Measurements from ENCODE around the gene GGT6.
A peak's percentile ranks its signal among the peaks of the same experiment; 100 is the strongest.
"Not testable (repeated sequence)": the region's sequence is repeated elsewhere in the genome, so short reads cannot be mapped to it uniquely, and the experiment has no call there.

The GGT6 gene

GRCh38 chr17:4592240-4593005 lies 32.0 kb upstream of the GGT6 start:
- no peak overlapping the region for H3K4me3 ChIP-seq (ENCODE audit: low read depth, low read length)

- no peak overlapping the region for H3K4me3 ChIP-seq (ENCODE audit: low read depth, low read length)
These were observed 31.2 kb upstream of the GGT6 start for GRCh38 chr17:4591529-4591928.

- H3K4me3 ChIP-seq (ENCODE audit: low read depth, low read length) = no peak overlapping the region
These were observed 30.6 kb upstream of the GGT6 start for GRCh38 chr17:4590981-4591453.

- not testable (repeated sequence) for H3K4me3 ChIP-seq (ENCODE audit: low read depth, low read length)
These were observed 29.7 kb upstream of the GGT6 start for GRCh38 chr17:4590042-4590441.

GRCh38 chr17:4588898-4589625 lies 28.7 kb upstream of the GGT6 start:
- no peak overlapping the region for H3K4me3 ChIP-seq (ENCODE audit: low read depth, low read length)

GRCh38 chr17:4588391-4588790 lies 28.0 kb upstream of the GGT6 start:
- no peak overlapping the region for H3K4me3 ChIP-seq (ENCODE audit: low read depth, low read length)

- H3K4me3 ChIP-seq (ENCODE audit: low read depth, low read length) = no peak overlapping the region
These were observed 27.4 kb upstream of the GGT6 start for GRCh38 chr17:4587803-4588202.

- no peak overlapping the region for H3K4me3 ChIP-seq (ENCODE audit: low read depth, low read length)
These were observed 26.8 kb upstream of the GGT6 start for GRCh38 chr17:4587195-4587594.

GRCh38 chr17:4586043-4586442 lies 25.7 kb upstream of the GGT6 start:
- H3K4me3 ChIP-seq (ENCODE audit: low read depth, low read length) = no peak overlapping the region

GRCh38 chr17:4585638-4585994 lies 25.2 kb upstream of the GGT6 start:
- no peak overlapping the region for H3K4me3 ChIP-seq (ENCODE audit: low read depth, low read length)

- peak overlapping the region; percentile 50 for H3K4me3 ChIP-seq (ENCODE audit: low read depth, low read length)
These were observed 24.7 kb upstream of the GGT6 start for GRCh38 chr17:4584917-4585637.

- peak within 1 kb of the TSS; percentile 50 for H3K4me3 ChIP-seq (ENCODE audit: low read depth, low read length)
These were observed 23.9 kb upstream of the GGT6 start, which contains the start of gene SMTNL2 for GRCh38 chr17:4584101-4584916. Gene SMTNL2 (plus strand): TSS chr17:4584529. CDS start chr17:4584606, 77 bp downstream.

GRCh38 chr17:4583782-4584100 lies 23.4 kb upstream of the GGT6 start:
- H3K4me3 ChIP-seq (ENCODE audit: low read depth, low read length) = peak overlapping the region; percentile 50

GRCh38 chr17:4583206-4583605 lies 22.8 kb upstream of the GGT6 start:
- no peak overlapping the region for H3K4me3 ChIP-seq (ENCODE audit: low read depth, low read length)

GRCh38 chr17:4582691-4583090 lies 22.3 kb upstream of the GGT6 start:
- H3K4me3 ChIP-seq (ENCODE audit: low read depth, low read length) = no peak overlapping the region

- no peak overlapping the region for H3K4me3 ChIP-seq (ENCODE audit: low read depth, low read length)
These were observed 21.7 kb upstream of the GGT6 start for GRCh38 chr17:4582101-4582501.

GRCh38 chr17:4580291-4580690 lies 19.9 kb upstream of the GGT6 start:
- H3K4me3 ChIP-seq (ENCODE audit: low read depth, low read length) = no peak overlapping the region

GRCh38 chr17:4579678-4580077 lies 19.3 kb upstream of the GGT6 start:
- no peak overlapping the region for H3K4me3 ChIP-seq (ENCODE audit: low read depth, low read length)

- not testable (repeated sequence) for H3K4me3 ChIP-seq (ENCODE audit: low read depth, low read length)
These were observed 18.0 kb upstream of the GGT6 start for GRCh38 chr17:4578349-4578748.

- H3K4me3 ChIP-seq (ENCODE audit: low read depth, low read length) = no peak overlapping the region
These were observed 17.1 kb upstream of the GGT6 start for GRCh38 chr17:4577386-4577993.

All from iPS-11a (cell line).